Spinal cord (tissue), 10 donors: ENCODE results near the gene PERM1. TPM values are rescaled to one million over a fixed set of nuclear protein-coding genes. Genes with fewer than 3 reads are reported as not detected.

Experiments used
- DNase-seq, 6 donors: peaks; one replicate each; pipeline versions ENCODE4 v3.0.0 to v3.0.0-alpha.2; 2013 to 2015; ENCODE audit warnings: low spot score in 6 of 6, low read depth in 4 of 6
- H3K27ac ChIP-seq: one replicate; pipeline ENCODE4 v1.5.1; 2013; ENCODE audit warnings: low read depth, low read length, control low read depth
- H3K27me3 ChIP-seq: one replicate; pipeline ENCODE4 v1.6.1; 2013; ENCODE audit warnings: low read length; ENCODE audit not compliant: control insufficient read depth, insufficient read depth
- H3K36me3 ChIP-seq: one replicate; pipeline ENCODE4 v1.6.1; 2013; ENCODE audit warnings: low read length; ENCODE audit not compliant: control insufficient read depth, insufficient read depth
- H3K4me1 ChIP-seq: one replicate; pipeline ENCODE4 v1.6.1; 2013; ENCODE audit warnings: low read length; ENCODE audit not compliant: control insufficient read depth, insufficient read depth
- H3K4me3 ChIP-seq: one replicate; pipeline ENCODE4 v1.5.1; 2013; ENCODE audit warnings: low read depth, low read length, control low read depth
- H3K9me3 ChIP-seq: one replicate; pipeline ENCODE4 v1.6.1; 2013; ENCODE audit warnings: low read length; ENCODE audit not compliant: control insufficient read depth, insufficient read depth
- WGBS: methylation state at CpG from one replicate; pipeline ENCODE4 v1.1.5; 2013; ENCODE audit warnings: missing lambda C conversion rate; ENCODE audit not compliant: insufficient coverage; 5-methylcytosine and 5-hydroxymethylcytosine counted together
- polyA plus RNA-seq, 2 donors: library from polyadenylated mRNA; unstranded; fragments of 120-200 nt; gene quantifications; one replicate each; pipeline ENCODE4 v1.2.1, GENCODE V29; 2013; ENCODE audit not compliant: insufficient read length in 2 of 2
- total RNA-seq, 2 donors: library from RNA; depleted of rRNA in 1 of 2; stranded (reverse); fragments of 120-200 nt in 1 of 2; fragments of >200 nt in 1 of 2; gene quantifications; one replicate each; pipeline versions ENCODE4 v1.2.3 to v1.2.4, GENCODE V29; 2013 to 2014
- donor health status: healthy.

The PERM1 gene
- total and polyA plus RNA-seq, 4 donors = 0.39 TPM; not detected in 3

DNA sequence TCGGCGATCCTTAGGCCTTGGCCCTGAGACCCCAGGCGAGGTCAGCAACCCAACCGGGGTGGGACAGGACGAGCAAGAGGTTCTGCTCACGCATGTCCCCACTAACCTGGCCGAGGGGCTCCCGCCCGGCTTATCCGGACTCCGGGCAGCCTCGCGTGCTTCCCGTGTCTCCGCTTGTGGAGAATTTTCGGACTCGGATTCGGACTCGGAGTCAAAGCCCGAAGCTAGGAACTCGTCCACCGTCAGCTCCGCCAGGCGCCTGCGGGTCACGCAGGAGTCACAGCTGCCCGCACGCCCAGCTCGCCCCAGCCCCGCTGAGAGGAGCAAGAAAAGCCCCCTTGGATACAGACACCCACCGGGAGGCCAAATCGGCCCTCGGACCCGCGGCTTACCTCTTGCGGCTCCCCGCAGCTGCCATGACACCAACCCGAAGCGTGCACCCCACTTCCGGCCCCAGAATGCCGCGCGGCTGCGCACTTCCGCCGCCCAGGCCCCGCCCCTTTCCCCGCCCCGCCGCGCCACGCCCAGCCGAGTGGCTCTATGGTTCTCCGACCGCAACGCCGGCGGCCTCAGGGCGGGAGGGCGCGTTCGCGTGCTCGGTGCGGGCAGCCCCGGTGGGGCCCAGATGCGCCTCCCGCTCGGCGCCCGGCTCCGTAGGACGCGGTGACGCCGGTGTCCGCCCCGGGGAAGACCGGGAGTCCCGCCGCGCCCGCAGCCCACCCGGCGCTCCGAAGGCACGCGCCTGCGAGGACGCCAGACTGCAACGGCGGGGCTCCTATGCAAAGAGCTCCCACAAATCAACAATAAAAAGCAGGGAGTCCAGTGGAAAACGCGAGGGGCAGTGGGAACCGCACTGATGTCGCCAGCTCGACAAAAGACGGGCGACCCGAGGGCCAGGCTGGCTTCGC, 22.8 kb downstream of the PERM1 start, which contains the start of gene NOC2L:
Gene NOC2L, minus strand, starts transcription at position 434 of the 908 bp plus-strand sequence. Its CDS starts 16 bp downstream, at position 418.
- no peaks in the 10 kb centered on the region for H3K9me3 ChIP-seq
- H3K4me1 ChIP-seq = peaks cover 35% of the 10 kb centered on the region
- WGBS = 5% methylated on average over 88 of the region's 101 CpGs
- H3K4me3 ChIP-seq = peak within 1 kb of the TSS; percentile 82
- DNase-seq = peak; percentile 43 to 96 (median 84)
- peaks cover 65% of the 10 kb centered on the region for H3K36me3 ChIP-seq
- no peak within 1 kb of the TSS for H3K27ac ChIP-seq
- H3K27me3 ChIP-seq = no peaks in the 10 kb centered on the region

DNA sequence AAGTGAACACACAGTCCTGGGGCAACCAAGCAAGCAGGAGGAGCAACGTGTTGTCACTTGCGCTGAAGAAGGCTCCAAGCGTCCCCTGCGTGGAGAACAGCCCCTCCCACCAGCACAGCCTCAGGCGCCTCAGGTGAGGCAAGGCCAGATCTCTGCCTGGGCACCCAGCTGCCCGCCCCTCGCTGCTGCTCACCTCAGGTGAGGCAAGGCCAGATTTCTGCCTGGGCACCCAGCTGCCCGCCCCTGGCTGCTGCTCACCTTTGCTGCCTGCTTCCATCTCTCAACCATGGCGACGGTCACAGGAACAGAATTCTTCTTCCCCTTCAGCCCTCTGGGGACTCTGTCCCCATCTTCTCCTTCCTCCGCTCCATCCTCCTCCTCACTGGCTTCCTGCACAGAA, 25.3 kb downstream of the PERM1 start:
- H3K9me3 ChIP-seq = no peaks in the 10 kb centered on the region
- H3K4me3 ChIP-seq = no peak overlapping the region
- WGBS = 96% methylated on average over 9 of the region's 11 CpGs
- peaks cover 65% of the 10 kb centered on the region for H3K36me3 ChIP-seq
- H3K4me1 ChIP-seq = peaks cover 33% of the 10 kb centered on the region
- no peaks in the 10 kb centered on the region for H3K27me3 ChIP-seq
- DNase-seq = no peak
- no peak overlapping the region for H3K27ac ChIP-seq

DNA sequence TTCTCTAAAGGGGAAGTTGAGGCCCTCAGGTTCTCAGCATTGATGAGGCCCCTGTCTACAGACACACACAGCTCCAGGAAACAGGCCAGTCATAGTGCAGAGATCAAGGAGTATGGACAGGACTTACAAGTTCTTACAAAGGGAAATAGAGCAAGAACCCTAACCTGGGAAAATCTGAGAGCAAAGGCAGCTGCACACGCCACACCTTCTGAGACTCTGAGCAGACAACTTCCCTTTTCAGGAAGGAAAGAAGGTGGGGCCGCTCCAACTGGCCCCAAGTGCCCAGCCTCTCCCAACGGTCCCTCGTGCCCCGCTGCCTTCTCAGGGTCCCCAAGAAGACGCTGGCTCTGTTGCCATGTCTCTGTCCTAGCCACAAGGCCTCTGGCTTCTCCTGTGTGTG, 26.4 kb downstream of the PERM1 start:
- 95% methylated on average over 6 of the region's 6 CpGs for WGBS
- no peak overlapping the region for H3K4me3 ChIP-seq
- no peak overlapping the region for H3K27ac ChIP-seq
- H3K4me1 ChIP-seq = peaks cover 28% of the 10 kb centered on the region
- H3K9me3 ChIP-seq = no peaks in the 10 kb centered on the region
- DNase-seq = no peak
- no peaks in the 10 kb centered on the region for H3K27me3 ChIP-seq
- H3K36me3 ChIP-seq = peaks cover 72% of the 10 kb centered on the region

DNA sequence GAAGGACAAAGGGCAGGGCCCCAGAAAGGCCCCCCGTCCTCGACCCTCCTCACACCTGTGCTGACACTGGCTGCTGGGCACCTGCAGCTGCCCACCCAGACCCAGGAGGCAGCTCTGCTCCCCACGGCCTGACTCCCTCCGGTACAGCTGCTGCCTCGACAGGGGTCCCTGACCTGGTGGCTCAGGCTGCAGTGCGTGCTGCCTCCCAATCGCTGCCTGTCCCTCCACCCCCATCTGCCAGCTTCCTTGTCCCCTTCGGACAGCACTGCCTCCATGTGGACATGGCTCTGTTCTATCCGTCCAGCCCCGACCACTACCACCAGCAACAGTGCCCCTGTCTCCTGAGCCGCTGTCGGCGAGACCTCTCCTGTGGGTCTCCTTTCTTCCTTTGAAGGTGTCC, 27.0 kb downstream of the PERM1 start:
- Histone ChIP-seq H3K27ac (no peak overlapping the region), H3K36me3 (peaks cover 78% of the 10 kb centered on the region), H3K4me1 (peaks cover 23% of the 10 kb centered on the region), H3K9me3 (no peaks in the 10 kb centered on the region), H3K4me3 (no peak overlapping the region), H3K27me3 (no peaks in the 10 kb centered on the region)
- 80% methylated on average over 13 of the region's 13 CpGs for WGBS
- no peak for DNase-seq

DNA sequence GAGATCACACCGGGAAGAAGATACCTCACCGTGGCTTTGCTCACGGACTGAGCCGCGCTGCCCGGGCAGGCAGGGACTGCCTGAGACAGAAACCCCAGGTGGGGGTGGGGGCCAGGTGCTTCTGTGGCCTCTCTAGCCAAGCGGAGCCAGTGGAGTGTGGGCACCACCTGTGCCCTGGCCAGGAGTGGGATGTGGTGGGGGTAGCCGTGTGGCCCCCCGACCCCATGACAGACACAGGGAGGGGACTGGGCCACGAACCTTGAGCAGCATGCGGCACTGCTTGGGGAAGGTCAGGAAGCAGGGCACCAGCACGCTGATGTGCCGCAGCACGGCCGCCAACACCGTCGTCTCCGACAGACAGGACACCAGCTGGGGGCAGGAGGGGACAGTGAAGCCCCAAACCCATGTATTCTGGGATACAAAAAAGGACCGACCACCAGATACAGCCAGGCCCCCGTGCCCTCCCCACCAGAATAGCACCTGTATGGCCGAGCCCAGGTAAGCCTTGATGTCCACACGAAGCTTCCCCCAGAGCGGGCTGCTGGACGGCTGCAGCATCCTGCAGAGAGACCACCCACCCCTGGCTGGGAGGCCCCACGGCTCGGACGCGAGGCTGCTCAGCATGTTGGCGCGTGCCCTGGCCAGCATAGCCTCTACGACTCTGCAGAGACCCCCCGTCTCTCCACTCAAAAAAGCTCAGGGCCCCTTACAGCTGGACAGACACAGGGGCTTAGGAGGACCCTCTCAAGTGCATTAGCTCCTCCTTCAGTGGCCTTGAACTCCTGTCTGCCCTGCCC, 28.2 kb downstream of the PERM1 start:
- H3K27me3 ChIP-seq = no peaks in the 10 kb centered on the region
- H3K27ac ChIP-seq = no peak overlapping the region
- no peak for DNase-seq
- H3K36me3 ChIP-seq = peaks cover 90% of the 10 kb centered on the region
- H3K9me3 ChIP-seq = no peaks in the 10 kb centered on the region
- no peak overlapping the region for H3K4me3 ChIP-seq
- H3K4me1 ChIP-seq = peaks cover 17% of the 10 kb centered on the region
- 87% methylated on average over 32 of the region's 32 CpGs for WGBS

DNA sequence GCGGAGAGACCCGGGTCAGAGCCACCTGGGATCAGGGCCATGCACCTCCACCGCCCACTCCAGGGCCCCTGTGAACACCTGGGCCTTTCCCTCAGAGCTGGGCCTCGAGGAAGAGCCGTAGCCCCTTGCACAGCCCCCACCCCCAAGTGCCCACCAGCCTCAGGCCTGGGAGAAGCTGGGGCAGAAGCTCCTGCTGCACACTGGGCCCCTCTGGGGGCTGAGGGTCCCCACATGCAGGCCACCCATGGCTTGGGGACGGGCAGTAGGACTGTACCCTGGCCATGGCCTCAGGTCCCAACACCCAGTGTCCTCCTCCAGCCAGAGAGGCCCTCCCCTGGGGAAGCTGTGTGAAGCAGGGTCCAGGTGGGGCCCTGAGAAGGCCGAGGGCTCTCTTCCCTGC, 29.3 kb downstream of the PERM1 start:
- Histone ChIP-seq H3K4me1 (peaks cover 6% of the 10 kb centered on the region), H3K27me3 (no peaks in the 10 kb centered on the region), H3K36me3 (peaks cover 100% of the 10 kb centered on the region), H3K4me3 (no peak overlapping the region), H3K27ac (no peak overlapping the region), H3K9me3 (no peaks in the 10 kb centered on the region)
- DNase-seq = no peak
- WGBS = 83% methylated on average over 7 of the region's 7 CpGs

DNA sequence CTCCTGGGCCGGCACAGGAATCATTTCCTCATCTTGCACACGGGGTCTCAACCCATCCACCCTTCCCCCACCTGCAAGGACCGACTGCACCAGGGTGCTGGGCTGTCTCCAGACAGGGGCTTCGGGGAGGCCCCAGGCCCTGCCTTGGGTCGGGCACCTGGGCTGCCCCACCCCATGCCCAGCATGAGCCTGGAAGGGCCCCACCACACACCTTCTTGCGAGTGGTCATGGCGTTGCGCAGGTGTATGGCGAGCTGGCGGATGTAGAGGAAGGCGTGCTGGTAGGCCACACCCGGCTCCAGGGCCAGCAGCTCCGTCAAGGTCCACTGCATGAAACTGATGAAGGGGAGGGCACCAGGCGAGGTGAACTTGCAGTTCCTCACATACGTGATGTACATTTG, 29.7 kb downstream of the PERM1 start:
- Histone ChIP-seq H3K27ac (no peak overlapping the region), H3K27me3 (no peaks in the 10 kb centered on the region), H3K36me3 (peaks cover 100% of the 10 kb centered on the region), H3K4me3 (no peak overlapping the region), H3K9me3 (no peaks in the 10 kb centered on the region), H3K4me1 (peaks cover 2% of the 10 kb centered on the region)
- DNase-seq = no peak
- 89% methylated on average over 12 of the region's 15 CpGs for WGBS

DNA sequence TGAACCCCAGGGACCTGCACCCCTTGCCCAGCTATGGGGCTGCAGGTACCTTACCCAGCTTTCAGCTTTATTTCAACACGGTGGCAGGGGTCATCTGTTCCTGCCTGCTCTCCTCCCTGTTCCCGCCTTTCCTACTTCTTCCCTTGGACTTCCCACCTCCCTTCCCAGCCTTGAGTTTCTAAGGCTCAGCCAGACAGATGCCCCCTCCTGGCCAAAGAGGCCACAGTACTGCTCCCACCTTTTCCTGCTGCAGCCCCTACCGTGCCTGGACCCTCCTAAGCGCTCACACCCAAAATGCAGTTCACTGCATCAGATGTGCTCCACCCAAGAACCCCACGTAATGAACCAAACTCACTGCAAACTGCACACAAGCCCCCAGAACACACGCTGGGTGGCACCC, 30.5 kb downstream of the PERM1 start:
- no peaks in the 10 kb centered on the region for H3K27me3 ChIP-seq
- no peak overlapping the region for H3K27ac ChIP-seq
- H3K36me3 ChIP-seq = peaks cover 100% of the 10 kb centered on the region
- no peaks in the 10 kb centered on the region for H3K4me1 ChIP-seq
- no peak overlapping the region for H3K4me3 ChIP-seq
- DNase-seq = peak in 1 of 6 donors; percentile 43
- WGBS = 68% methylated on average over 6 of the region's 6 CpGs
- H3K9me3 ChIP-seq = no peaks in the 10 kb centered on the region

DNA sequence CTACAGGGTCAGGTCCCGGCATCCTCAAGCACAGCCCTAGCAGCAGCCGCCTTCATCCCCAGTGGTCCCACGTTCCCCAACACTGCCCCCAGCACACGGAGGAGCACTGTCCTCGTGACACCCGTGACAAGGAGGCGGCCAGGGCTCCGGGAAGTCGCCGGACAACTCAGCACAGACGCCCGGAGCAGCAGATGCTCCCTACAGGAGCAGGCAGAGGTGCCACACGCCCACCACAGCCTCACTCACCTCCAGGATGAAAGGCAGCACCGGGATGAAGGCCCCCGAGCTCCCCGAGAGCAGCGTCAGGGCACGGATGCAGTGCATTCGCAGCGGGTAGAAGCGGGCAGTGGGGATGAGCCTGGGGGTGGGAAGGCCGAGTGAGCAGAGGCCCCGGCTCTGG, 31.0 kb downstream of the PERM1 start:
- no peaks in the 10 kb centered on the region for H3K4me1 ChIP-seq
- H3K27me3 ChIP-seq = no peaks in the 10 kb centered on the region
- no peak for DNase-seq
- H3K9me3 ChIP-seq = no peaks in the 10 kb centered on the region
- no peak overlapping the region for H3K27ac ChIP-seq
- peaks cover 100% of the 10 kb centered on the region for H3K36me3 ChIP-seq
- WGBS = 94% methylated on average over 20 of the region's 23 CpGs
- H3K4me3 ChIP-seq = no peak overlapping the region
